ENCODE data around the gene GNB5. TPM values are rescaled to one million over a fixed set of nuclear protein-coding genes. Genes with fewer than 3 reads are reported as not detected.

GNB5 gene
- total and polyA plus RNA-seq, 2 of the 13 experiments (the other 11 are each of a cell fraction or from before 2014, with no cell fraction given) = 13.7 to 14.4 TPM

DNA sequence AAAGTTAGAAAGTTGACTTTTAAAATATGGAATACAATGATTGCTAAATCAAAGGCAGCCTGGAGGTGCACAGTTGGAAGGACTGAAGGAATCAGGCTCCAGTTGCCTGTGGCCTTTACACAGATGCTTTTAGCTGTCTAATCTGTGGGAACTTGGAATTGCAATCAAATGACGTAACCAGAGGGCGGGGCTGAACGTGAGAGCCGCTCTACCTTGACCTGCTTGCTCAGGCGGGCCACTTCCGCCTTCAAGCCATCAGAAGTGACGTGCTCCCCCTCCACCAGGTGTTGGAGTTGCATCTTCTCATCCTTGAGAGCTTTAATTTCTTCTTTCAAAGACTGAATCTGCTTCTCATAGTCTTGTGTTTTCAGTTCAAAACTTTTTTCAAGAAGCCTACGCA, 37.7 kb upstream of the GNB5 start:
- WGBS (ENCODE audit: low lambda C conversion rate) = 74% methylated on average over 8 of the region's 8 CpGs
- H2AFZ ChIP-seq (ENCODE audit: low read length) = no peak overlapping the region
- no peaks in the 10 kb centered on the region for H4K20me1 ChIP-seq (ENCODE audit: insufficient read depth, low read length)
- H3K9ac ChIP-seq (ENCODE audit: insufficient read depth, low read depth, low read length) = no peak overlapping the region
- intact Hi-C loops (cut with micrococcal nuclease; ENCODE audit: unreplicated experiment) = no loop called here
- H3K27me3 ChIP-seq (ENCODE audit: control insufficient read depth in 1 of 2, insufficient read depth in 2 of 2, low read length in 2 of 2) = no peaks in the 10 kb centered on the region
- H3K27ac ChIP-seq (ENCODE audit: extremely low read length, insufficient read depth, low read length) = no peak overlapping the region
- ChIA-PET CTCF (ENCODE audit: low intra/inter-chr PET ratio, low total read pairs) (no interaction called here), POLR2A (no interaction called here)
- in situ Hi-C loops (cut with HindIII; ENCODE audit: extremely low pct_ligation_motif_present, low pct_unique_long_range_greater_than_20kb) = no loop called here
- BruUV-seq (replicated peaks) = no TSS peak
- no peaks in the 10 kb centered on the region for H3K4me1 ChIP-seq (ENCODE audit: insufficient read depth, low read length)
- DNase-seq (ENCODE audit: low spot score) = peak; percentile 49
- peak; percentile 43 for FAIRE-seq
- no peaks in the 10 kb centered on the region for H3K79me2 ChIP-seq (ENCODE audit: insufficient read depth, low read length)
- no peaks in the 10 kb centered on the region for H3K9me3 ChIP-seq (ENCODE audit: low read length)
- ATAC-seq = peak; percentile 47
- TF ChIP-seq GPN1 (CRISPR knock-in tag; IDR thresholded peaks at IDR 0.05; ENCODE audit: borderline replicate concordance) (no peak), BHLHE40 (IDR thresholded peaks at IDR 0.05; ENCODE audit: low read length) (no peak), HMGA1 (CRISPR knock-in tag; conservative IDR thresholded peaks at IDR 0.05) (no peak)
- TF ChIP-seq, protein P1, sequence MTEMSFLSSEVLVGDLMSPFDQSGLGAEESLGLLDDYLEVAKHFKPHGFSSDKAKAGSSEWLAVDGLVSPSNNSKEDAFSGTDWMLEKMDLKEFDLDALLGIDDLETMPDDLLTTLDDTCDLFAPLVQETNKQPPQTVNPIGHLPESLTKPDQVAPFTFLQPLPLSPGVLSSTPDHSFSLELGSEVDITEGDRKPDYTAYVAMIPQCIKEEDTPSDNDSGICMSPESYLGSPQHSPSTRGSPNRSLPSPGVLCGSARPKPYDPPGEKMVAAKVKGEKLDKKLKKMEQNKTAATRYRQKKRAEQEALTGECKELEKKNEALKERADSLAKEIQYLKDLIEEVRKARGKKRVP (CRISPR knock-in tag; IDR thresholded peaks at IDR 0.05) = no peak
- peaks cover 12 to 45% of the 10 kb centered on the region in 2 experiments for H3K36me3 ChIP-seq (replicated peaks in 1 of 2; ENCODE audit: control insufficient read depth in 1 of 2, insufficient read depth in 2 of 2, low read length in 2 of 2)
- no peak overlapping the region for H3K4me2 ChIP-seq (ENCODE audit: low read depth, low read length)
- no peak overlapping the region for H3K4me3 ChIP-seq (replicated peaks in 1 of 3; ENCODE audit: insufficient read depth in 1 of 3, low read depth in 2 of 3, low read length in 3 of 3)

DNA sequence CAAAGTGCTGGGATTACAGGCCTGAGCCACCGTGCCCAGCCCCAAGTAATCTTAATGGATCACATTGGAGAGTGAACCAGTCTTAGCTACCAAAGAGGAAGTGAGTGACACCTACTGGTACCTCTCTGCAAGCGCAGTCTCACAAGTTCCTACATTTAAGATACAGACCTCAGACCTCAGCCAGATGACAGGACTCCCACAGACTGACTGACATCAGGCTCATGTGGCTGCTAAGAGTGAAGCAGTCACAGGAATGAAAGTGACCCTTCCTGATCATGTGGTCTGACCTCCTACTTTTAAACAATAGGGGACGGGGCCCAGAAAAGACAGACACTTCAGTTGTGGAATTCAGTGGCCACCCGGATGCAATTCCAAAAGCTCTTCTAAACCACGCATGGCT, 36.3 kb upstream of the GNB5 start:
- FAIRE-seq (peak; percentile 89), ATAC-seq (peak; percentile 93), DNase-seq (ENCODE audit: low spot score) (peak; percentile 57)
- no peaks in the 10 kb centered on the region for H3K27me3 ChIP-seq (ENCODE audit: control insufficient read depth in 1 of 2, insufficient read depth in 2 of 2, low read length in 2 of 2)
- in situ Hi-C loops (cut with HindIII; ENCODE audit: extremely low pct_ligation_motif_present, low pct_unique_long_range_greater_than_20kb) = no loop called here
- no peak overlapping the region for H3K27ac ChIP-seq (ENCODE audit: extremely low read length, insufficient read depth, low read length)
- no peak overlapping the region for H3K9ac ChIP-seq (ENCODE audit: insufficient read depth, low read depth, low read length)
- H3K4me1 ChIP-seq (ENCODE audit: insufficient read depth, low read length) = no peaks in the 10 kb centered on the region
- H4K20me1 ChIP-seq (ENCODE audit: insufficient read depth, low read length) = no peaks in the 10 kb centered on the region
- peaks cover 11 to 59% of the 10 kb centered on the region in 2 experiments for H3K36me3 ChIP-seq (replicated peaks in 1 of 2; ENCODE audit: control insufficient read depth in 1 of 2, insufficient read depth in 2 of 2, low read length in 2 of 2)
- H3K4me2 ChIP-seq (ENCODE audit: low read depth, low read length) = no peak overlapping the region
- intact Hi-C loops (cut with micrococcal nuclease; ENCODE audit: unreplicated experiment) = loop anchor here (1.0 kb wide), 1 partner anchor 245 kb away; no protein-coding TSS in a partner anchor
- CTCF ChIA-PET (ENCODE audit: low intra/inter-chr PET ratio, low total read pairs) = no interaction called here
- no peaks in the 10 kb centered on the region for H3K79me2 ChIP-seq (ENCODE audit: insufficient read depth, low read length)
- 78% methylated on average over 5 of the region's 5 CpGs for WGBS (ENCODE audit: low lambda C conversion rate)
- H2AFZ ChIP-seq (ENCODE audit: low read length) = no peak overlapping the region
- POLR2A ChIA-PET = interaction anchor here (1.6 kb wide), 1 partner anchor 61 kb away, joined by 3 read pairs; no protein-coding TSS in a partner anchor
- no peak overlapping the region for H3K4me3 ChIP-seq (replicated peaks in 1 of 3; ENCODE audit: insufficient read depth in 1 of 3, low read depth in 2 of 3, low read length in 3 of 3)
- no peaks in the 10 kb centered on the region for H3K9me3 ChIP-seq (ENCODE audit: low read length)
- BruUV-seq (replicated peaks) = no TSS peak
- peak; percentile 32; the same call in 1 of the 2 replicates for TF ChIP-seq SMC3 (IDR thresholded peaks at IDR 0.05; ENCODE audit: low read length)
- TF ChIP-seq ZNF747 (CRISPR knock-in tag; IDR thresholded peaks at IDR 0.05; ENCODE audit: borderline replicate concordance) = no peak
- TF ChIP-seq, protein P2, sequence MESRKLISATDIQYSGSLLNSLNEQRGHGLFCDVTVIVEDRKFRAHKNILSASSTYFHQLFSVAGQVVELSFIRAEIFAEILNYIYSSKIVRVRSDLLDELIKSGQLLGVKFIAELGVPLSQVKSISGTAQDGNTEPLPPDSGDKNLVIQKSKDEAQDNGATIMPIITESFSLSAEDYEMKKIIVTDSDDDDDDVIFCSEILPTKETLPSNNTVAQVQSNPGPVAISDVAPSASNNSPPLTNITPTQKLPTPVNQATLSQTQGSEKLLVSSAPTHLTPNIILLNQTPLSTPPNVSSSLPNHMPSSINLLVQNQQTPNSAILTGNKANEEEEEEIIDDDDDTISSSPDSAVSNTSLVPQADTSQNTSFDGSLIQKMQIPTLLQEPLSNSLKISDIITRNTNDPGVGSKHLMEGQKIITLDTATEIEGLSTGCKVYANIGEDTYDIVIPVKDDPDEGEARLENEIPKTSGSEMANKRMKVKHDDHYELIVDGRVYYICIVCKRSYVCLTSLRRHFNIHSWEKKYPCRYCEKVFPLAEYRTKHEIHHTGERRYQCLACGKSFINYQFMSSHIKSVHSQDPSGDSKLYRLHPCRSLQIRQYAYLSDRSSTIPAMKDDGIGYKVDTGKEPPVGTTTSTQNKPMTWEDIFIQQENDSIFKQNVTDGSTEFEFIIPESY (CRISPR knock-in tag; IDR thresholded peaks at IDR 0.05) = peak; percentile 30; the same call in 1 of the 2 replicates
- TF ChIP-seq STAG1 (CRISPR knock-in tag; IDR thresholded peaks at IDR 0.05) = peak; percentile 65
- TF ChIP-seq, protein P3, sequence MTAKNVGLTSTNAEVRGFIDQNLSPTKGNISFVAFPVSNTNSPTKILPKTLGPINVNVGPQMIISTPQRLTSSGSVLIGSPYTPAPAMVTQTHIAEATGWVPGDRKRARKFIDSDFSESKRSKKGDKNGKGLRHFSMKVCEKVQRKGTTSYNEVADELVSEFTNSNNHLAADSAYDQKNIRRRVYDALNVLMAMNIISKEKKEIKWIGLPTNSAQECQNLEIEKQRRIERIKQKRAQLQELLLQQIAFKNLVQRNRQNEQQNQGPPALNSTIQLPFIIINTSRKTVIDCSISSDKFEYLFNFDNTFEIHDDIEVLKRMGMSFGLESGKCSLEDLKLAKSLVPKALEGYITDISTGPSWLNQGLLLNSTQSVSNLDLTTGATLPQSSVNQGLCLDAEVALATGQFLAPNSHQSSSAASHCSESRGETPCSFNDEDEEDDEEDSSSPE (CRISPR knock-in tag; IDR thresholded peaks at IDR 0.05) = no peak
- no peak for TF ChIP-seq ZNF451 (CRISPR knock-in tag; IDR thresholded peaks at IDR 0.05)
- peak; percentile 22 for TF ChIP-seq XRCC5 (optimal IDR thresholded peaks at IDR 0.05; ENCODE audit: low read length)
- no peak for TF ChIP-seq EEA1 (CRISPR knock-in tag; IDR thresholded peaks at IDR 0.05; ENCODE audit: borderline replicate concordance)
- TF ChIP-seq ZNF720 (CRISPR knock-in tag; IDR thresholded peaks at IDR 0.05) = no peak
- TF ChIP-seq, protein P4, sequence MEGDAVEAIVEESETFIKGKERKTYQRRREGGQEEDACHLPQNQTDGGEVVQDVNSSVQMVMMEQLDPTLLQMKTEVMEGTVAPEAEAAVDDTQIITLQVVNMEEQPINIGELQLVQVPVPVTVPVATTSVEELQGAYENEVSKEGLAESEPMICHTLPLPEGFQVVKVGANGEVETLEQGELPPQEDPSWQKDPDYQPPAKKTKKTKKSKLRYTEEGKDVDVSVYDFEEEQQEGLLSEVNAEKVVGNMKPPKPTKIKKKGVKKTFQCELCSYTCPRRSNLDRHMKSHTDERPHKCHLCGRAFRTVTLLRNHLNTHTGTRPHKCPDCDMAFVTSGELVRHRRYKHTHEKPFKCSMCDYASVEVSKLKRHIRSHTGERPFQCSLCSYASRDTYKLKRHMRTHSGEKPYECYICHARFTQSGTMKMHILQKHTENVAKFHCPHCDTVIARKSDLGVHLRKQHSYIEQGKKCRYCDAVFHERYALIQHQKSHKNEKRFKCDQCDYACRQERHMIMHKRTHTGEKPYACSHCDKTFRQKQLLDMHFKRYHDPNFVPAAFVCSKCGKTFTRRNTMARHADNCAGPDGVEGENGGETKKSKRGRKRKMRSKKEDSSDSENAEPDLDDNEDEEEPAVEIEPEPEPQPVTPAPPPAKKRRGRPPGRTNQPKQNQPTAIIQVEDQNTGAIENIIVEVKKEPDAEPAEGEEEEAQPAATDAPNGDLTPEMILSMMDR (CRISPR knock-in tag; IDR thresholded peaks at IDR 0.05) = peak; percentile 79

All from HepG2 (cell line).